ENCODE data around the gene C5AR2.
"Not testable (repeated sequence)": the region's sequence is repeated elsewhere in the genome, so short reads cannot be mapped to it uniquely, and the experiment has no call there.

Gene C5AR2

GRCh38 chr19:47324502-47324901 lies 7.5 kb upstream of the C5AR2 start:
- DNase-seq = no peak

- no peak for DNase-seq
These were observed 1.5 kb upstream of the C5AR2 start for GRCh38 chr19:47330466-47330869.

GRCh38 chr19:47331490-47331889 lies 485 bp upstream of the C5AR2 start:
- no peak for DNase-seq

- DNase-seq = not testable (repeated sequence)
These were observed 5.1 kb downstream of the C5AR2 start for GRCh38 chr19:47336765-47337718.

GRCh38 chr19:47339196-47339880 lies 7.4 kb downstream of the C5AR2 start:
- DNase-seq = no peak

DNA sequence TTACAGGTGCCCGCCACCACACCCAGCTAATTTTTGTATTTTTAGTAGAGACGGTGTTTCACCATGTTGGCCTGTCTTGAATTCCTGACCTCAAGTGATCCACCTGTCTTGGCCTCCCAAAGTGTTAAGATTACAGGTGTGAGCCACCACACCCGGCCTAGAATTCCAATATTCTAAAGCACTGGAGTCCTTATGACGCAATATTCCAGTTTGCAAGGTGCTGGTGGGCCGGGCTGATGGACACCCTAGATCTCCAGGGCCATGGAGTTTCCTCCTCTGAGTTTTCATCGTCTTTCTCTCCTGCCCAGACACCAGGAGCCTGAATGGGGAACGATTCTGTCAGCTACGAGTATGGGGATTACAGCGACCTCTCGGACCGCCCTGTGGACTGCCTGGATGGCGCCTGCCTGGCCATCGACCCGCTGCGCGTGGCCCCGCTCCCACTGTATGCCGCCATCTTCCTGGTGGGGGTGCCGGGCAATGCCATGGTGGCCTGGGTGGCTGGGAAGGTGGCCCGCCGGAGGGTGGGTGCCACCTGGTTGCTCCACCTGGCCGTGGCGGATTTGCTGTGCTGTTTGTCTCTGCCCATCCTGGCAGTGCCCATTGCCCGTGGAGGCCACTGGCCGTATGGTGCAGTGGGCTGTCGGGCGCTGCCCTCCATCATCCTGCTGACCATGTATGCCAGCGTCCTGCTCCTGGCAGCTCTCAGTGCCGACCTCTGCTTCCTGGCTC lies 8.7 kb downstream of the C5AR2 start:
- DNase-seq = no peak

GRCh38 chr19:47341734-47342133 lies 9.8 kb downstream of the C5AR2 start:
- no peak for DNase-seq

DNA sequence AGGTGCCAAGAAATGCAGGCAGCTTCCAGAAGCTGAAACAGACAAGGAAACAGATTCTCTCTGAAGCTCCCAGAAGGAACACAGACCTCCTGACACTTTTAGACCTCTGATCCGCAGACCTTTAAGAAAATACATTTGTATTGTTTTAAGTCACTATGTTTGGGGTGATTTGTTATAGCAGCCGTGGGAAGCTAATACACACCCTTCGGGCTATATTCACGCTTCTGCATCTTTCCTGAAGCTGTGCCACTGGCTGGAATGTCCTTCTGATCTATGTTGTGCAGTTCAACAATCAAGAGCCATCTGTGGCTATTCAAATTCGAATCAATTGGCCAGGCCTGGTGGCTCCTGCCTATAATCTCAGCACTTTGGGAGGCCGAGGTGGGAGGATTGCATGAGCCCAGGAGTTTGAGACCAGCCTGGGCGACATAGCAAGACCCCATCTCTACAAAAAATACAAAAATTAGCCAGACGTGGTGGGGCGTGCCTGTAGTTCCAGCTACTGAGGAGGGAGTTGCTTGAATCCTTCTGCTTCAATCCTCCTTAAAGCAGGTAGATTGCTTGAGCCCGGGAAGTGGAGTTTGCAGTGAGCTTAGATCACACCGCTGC lies 11.3 kb downstream of the C5AR2 start:
- DNase-seq = no peak

DNA sequence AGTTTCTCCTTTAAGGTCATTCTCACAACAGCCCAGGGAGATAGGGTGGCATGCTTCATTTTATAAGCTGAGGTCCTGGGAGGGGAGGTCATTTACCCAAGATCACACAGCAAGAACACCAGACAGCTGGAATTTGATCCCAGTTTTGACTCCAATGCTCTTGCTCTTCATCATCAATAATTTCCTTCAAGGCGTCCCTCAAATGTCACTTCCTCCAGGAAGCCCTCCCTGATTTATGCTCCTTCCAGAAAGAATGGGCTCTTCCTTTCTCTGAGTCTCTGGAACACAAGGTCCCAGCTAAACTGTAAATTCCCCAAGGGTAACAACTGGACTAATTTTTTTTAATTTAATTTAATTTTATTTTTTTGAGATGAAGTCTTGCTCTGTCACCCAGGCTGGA lies 12.4 kb downstream of the C5AR2 start:
- DNase-seq = no peak

- not testable (repeated sequence) for DNase-seq
These were observed 14.0 kb downstream of the C5AR2 start for GRCh38 chr19:47346024-47346423.

- peak; percentile 99 for DNase-seq
These were observed 17.1 kb downstream of the C5AR2 start, which contains the start of gene DHX34 for GRCh38 chr19:47348819-47349795. TSS of gene DHX34 (plus strand) at chr19:47349315. CDS start at chr19:47353031, 3,716 bp downstream.

- DNase-seq = no peak
These were observed 18.7 kb downstream of the C5AR2 start for GRCh38 chr19:47350630-47351029.

DNA sequence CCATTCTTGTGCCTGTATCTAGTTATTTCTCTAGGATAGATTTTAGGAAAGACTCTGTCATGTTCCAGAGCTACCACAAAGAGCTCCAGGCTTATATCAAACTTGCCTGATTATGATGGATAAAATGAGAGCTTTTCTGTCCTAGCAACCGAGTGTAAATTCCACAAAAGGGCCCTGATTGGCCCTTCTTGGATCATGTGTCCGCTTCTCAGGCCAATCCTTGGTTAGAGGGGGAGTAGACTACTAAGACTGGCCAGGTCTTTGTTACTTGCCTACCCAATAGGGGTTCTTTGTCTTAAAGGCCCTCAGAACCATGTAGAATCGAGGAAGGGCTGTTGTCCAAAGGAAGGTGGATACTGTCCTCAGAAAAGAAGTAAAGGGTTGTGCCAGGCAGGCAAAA lies 19.6 kb downstream of the C5AR2 start:
- no peak for DNase-seq

GRCh38 chr19:47352095-47352494 lies 20.1 kb downstream of the C5AR2 start:
- no peak for DNase-seq

DNA sequence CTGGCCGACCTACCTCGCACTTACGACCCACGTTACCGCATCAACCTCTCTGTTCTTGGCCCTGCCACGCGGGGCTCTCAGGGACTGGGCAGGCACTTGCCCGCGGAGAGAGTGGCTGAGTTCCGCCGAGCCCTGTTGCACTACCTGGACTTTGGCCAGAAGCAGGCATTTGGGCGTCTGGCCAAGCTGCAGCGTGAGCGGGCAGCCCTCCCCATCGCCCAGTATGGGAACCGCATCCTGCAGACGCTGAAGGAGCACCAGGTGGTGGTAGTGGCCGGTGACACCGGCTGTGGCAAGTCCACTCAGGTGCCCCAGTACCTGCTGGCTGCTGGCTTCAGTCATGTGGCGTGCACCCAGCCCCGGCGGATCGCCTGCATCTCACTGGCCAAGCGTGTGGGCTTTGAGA lies 21.3 kb downstream of the C5AR2 start:
- no peak for DNase-seq

GRCh38 chr19:47356900-47357299 lies 24.9 kb downstream of the C5AR2 start:
- DNase-seq = no peak

GRCh38 chr19:47357788-47358680 lies 26.1 kb downstream of the C5AR2 start:
- DNase-seq = no peak

- no peak for DNase-seq
These were observed 27.0 kb downstream of the C5AR2 start for GRCh38 chr19:47358936-47359335.

- no peak for DNase-seq
These were observed 30.3 kb downstream of the C5AR2 start for GRCh38 chr19:47362321-47362720.

- no peak for DNase-seq
These were observed 32.0 kb downstream of the C5AR2 start for GRCh38 chr19:47363758-47364531.

All from islet precursor cell (in vitro differentiated cells).